OCI-LY7 (cell line): ENCODE data around the gene BCAR3.

ENCODE experiments used
- CTCF ChIP-seq: fragments of 200-600 bp; sonication (generic); conservative IDR thresholded peaks from 2 replicates; pipeline ENCODE4 v1.5.1; 2014; ENCODE audit warnings: mild to moderate bottlenecking, antibody characterized with exemption, low read length, moderate library complexity, mixed read lengths
- EZH2phosphoT487 ChIP-seq: fragments of 200-600 bp; sonication (generic); IDR thresholded peaks from 2 replicates; pipeline ENCODE4 v1.6.1; 2018; ENCODE audit warnings: low read depth, borderline replicate concordance, mild to moderate bottlenecking, mixed run types, antibody characterized with exemption, low read length, moderate library complexity, mixed read lengths

GRCh38 chr1:93702111-93702827, 20.6 kb upstream of the BCAR3 start:
- TF ChIP-seq CTCF: no peak
- TF ChIP-seq EZH2phosphoT487: no peak
